Kasumi-1 (cell line): ENCODE data around the gene ARHGAP27.
A peak's percentile ranks its signal among the peaks of the same experiment; 100 is the strongest.
"Not testable (repeated sequence)": the region's sequence is repeated elsewhere in the genome, so short reads cannot be mapped to it uniquely, and the experiment has no call there.

ENCODE experiments used
- DNase-seq, 2 experiments: peaks; one replicate each; lab custom pipeline; 2025; lab: John Stamatoyannopoulos, UW

Gene ARHGAP27

DNA sequence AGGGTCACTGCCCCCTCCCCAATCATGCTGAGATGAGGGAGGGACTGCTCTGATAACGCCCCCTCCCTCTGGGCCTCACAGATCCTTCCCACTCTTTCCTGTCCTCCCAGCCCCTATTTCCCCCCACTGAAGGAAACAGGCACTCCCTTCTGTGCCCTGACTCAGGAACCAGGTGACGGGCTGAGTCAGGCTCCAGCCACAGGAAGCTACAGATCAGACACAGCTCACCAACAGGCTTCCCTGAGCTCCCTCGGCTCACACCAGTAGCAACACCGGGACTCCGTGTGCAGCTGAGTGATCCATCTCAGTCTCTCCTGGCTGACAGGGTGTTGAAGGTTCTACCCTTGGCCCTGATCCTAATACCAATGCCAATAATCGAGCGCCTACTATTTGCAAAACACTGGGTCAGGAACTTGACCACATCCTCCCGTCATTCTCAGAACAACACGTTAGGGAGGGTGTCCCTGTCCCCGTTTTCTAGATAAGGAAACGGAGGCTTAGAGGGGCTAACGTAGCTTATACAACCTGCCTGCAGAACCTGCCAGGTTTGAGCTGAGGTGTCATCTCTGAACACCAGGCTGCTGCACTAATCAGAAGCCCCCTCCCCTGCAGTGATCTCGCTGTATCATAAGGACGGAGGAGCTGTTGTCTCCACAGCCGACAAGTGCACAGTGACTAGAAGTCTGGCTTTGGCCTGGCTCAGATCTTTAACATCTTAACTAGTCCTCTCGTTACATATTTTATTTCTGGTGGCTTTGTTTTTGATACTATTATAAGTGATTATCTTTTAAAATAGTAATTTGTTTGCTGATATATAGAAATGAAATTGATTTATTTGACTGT, 13.5 kb upstream of the ARHGAP27 start:
- peak; percentile 42 to 61 for DNase-seq

GRCh38 chr17:45444856-45445820, 12.5 kb upstream of the ARHGAP27 start:
- DNase-seq = not testable (repeated sequence)

GRCh38 chr17:45444301-45444700, 11.6 kb upstream of the ARHGAP27 start:
- DNase-seq = not testable (repeated sequence)

DNA sequence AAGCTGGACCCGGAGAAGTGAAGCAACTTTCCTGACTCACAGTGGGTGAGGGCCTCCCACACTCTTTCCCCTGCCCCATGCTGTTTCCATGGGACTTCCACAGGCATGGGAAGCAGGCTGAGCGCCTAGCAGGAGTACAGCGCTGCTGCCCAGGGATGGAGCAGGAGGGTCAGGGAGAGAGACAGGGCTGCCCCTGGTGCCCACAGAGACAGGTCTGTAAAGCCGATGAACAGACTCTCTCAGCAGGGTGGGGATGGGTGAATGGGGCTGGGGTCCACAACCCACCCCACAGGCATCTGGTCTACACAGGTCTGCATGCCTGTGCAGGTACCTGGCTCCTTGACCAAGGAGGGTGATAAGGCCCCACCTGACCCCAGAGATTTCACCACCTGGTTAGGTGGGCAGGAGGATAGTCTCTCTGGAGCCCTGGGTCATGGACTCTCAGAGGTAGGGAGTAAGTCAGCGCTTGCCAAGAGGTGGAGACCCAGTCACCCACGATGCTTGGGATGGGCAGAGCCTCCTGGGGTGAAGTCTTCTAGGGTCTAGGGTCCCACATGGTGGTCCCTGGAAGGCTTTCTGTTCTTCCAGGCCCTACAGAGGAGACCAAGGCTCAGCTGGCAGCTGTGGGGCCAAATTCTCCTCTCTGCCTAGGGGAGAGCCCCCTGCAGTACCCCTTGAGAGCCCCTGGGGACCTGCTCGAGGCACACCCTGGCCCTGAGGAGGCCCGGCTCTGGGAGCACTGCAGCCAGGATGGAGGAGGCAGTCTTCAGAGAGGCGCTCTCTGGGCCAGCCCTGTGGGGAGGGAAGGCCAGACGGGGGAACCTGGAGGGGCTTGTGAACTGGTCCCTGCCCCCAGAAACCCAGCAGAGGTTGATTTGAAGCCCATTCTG, 10.9 kb upstream of the ARHGAP27 start:
- DNase-seq = not testable (repeated sequence)

DNA sequence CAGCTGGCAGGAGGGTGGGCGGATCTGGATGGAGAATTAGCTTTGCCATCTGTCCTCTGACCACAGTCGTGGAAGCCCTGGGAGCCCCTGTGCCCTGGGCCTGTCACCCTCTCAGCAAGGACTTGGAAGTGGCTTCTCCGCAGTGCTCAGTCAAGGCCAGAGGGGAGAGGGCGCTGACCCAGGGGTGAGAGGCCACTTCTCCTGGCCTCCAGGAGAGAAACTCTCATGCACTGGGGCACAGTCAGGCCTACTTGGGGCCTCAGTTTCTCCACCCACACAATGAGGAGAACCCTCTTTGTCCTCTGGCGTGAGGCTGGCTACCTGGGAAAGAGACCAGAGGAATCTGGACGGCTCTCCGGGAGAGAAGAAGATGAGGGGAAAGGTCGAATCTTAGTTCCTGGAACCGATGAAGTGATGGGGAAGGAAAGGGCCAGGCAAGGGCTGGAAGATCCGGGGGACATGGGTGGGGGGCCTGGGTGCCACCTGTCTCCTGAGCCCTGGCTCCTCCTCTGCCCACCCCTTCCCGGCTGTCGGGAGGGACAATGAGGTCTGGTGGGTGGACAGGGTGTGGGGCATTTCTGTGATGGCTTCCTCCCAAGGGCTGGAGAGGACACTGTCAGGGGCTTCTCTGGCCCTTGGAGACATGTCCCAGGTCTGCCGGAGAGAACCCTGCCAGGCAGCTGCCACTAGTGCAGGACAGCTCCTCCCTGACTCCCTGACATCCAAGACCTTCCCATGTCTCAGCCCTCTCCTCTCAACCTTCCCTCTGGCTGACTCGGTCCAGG, 9.0 kb upstream of the ARHGAP27 start:
- no peak for DNase-seq

- DNase-seq = not testable (repeated sequence)
These were observed 8.3 kb upstream of the ARHGAP27 start for GRCh38 chr17:45440839-45441515.

DNA sequence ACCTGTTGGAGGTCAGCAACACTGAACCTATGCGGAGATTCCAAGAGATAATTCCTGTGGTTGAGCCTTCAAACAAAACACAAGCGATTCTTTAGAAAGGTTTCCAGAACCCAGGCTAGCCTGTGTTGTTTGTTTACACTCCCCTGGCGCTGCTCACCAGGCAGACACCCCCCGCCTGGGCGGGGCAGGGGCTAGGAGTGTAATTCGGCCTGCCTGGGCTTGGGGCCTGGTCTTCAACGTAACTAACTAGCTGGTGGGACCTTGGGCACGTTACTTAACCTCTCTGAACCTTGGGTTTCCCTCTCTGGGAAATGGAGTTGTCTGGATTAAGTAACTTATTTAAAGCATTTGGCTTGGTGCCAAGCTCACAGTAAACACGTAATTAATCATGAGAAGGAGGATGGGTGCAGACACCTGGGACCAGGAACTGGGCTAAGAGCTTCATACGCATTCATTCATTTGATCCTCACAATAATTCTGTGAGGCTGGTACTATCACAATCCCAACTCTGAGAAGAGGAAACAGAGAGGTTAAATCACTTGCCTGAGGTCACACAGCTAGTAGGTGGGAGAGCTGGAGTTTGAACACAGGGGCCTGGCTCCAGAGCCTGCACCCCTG, 7.6 kb upstream of the ARHGAP27 start:
- DNase-seq = no peak

DNA sequence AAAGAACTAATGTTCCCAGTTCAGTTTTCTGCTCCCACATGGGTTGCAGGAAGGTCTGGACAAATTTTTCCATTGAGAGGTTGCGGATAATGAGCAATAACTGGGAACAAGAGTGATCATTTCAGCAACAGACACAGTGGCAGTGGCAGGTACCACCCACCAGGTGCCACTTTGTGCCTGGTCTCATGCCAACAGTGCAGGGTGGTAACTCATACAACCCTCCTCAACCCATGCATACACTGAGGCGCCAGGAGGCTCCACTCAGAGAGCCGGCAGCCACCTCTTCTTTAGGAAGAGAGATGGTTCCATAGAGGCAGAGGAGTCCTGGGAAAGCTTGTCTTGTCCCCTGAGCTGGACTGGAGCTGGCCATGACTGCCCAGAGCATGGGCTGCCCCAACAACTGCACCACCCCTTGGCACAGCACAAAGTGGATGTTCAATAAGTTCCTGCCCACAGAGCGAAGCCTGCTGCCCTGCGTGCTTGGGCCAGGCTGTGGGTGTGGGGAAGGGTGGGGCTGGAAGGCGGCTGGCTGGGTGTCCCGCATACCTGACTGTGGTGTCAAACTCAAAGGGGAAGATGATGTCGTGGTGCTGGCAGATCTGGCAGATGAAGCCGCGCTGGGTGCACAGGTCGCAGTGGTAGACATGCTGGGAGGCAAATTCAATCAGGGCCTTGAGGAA, 6.4 kb upstream of the ARHGAP27 start:
- DNase-seq = no peak

- no peak for DNase-seq
These were observed 5.0 kb upstream of the ARHGAP27 start for GRCh38 chr17:45437465-45438283.

GRCh38 chr17:45436625-45437464, 4.2 kb upstream of the ARHGAP27 start:
- no peak for DNase-seq

- DNase-seq = no peak
These were observed 3.5 kb upstream of the ARHGAP27 start for GRCh38 chr17:45436161-45436560.

- DNase-seq = no peak
These were observed 2.8 kb upstream of the ARHGAP27 start for GRCh38 chr17:45435481-45435880.

DNA sequence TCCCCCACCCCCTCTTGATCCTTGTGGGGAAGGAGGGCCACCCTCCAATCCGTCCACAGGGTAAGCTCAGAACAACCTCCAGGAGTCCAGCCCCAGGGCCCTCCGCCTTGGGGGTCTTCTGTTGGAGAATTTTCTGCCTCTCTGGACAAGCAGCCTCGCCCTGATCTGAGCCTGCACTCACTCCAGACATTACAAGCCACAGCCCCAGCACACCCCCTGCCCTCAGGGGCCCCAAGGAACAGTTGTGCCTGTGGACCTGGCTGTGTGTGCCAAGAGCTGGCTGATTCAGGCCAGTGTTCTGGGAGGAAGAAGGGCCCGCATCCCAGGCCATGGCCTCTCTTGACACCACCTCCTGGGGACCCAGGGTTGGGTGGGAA, 477 bp upstream of the ARHGAP27 start:
- DNase-seq = no peak

- peak; percentile 51 to 62 for DNase-seq
These were observed 902 bp downstream of the ARHGAP27 start for GRCh38 chr17:45431531-45432404.

- DNase-seq = peak in 1 of 2 experiments; percentile 14
These were observed 1.7 kb downstream of the ARHGAP27 start for GRCh38 chr17:45430738-45431530.
